SK-MEL-5 (cell line): ENCODE measurements around the gene PTEN. TPM values are rescaled to one million over a fixed set of nuclear protein-coding genes. Genes with fewer than 3 reads are reported as not detected.
A peak's percentile ranks its signal among the peaks of the same experiment; 100 is the strongest.

ENCODE experiments used
- DNase-seq: peaks from one replicate; pipeline ENCODE4 v3.0.0-alpha.2; 2016; ENCODE audit warnings: low read depth, low spot score
- in situ Hi-C: cut with HindIII; loops from 2 replicates; pipeline ENCODE4 v1.10.0; 2016; ENCODE audit warnings: low sequenced_read_pairs, high pct_unique_total_duplicates, low pct_unique_long_range_greater_than_20kb
- total RNA-seq: library from RNA; depleted of rRNA; stranded (reverse); fragments of >200 nt; shearing (Covaris generic); gene quantifications from 2 replicates; pipeline ENCODE4 v1.2.3, GENCODE V29; 2014

PTEN gene
- total RNA-seq, 1 experiment from 2014 or later = 52.4 TPM

DNA sequence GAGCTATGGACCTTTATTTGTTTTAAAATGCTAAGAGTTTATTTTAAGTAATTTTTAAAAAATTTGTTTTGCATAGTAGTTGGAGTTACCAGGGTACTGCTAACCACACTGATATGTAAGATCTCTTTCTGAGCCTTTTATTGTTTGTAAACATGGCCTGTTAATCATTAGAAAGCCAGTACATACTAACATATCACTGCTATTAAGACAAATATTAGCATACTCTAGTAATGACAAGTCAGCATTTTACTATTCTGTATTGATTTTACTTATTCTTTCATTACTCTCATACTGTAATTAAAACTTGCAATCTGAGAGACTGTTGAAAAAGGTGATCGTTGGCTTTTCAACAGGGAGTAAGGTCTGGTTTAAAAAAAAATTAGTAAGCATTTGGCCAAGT, 66.7 kb downstream of the PTEN start:
- in situ Hi-C loops = no loop called here
- DNase-seq = no peak

DNA sequence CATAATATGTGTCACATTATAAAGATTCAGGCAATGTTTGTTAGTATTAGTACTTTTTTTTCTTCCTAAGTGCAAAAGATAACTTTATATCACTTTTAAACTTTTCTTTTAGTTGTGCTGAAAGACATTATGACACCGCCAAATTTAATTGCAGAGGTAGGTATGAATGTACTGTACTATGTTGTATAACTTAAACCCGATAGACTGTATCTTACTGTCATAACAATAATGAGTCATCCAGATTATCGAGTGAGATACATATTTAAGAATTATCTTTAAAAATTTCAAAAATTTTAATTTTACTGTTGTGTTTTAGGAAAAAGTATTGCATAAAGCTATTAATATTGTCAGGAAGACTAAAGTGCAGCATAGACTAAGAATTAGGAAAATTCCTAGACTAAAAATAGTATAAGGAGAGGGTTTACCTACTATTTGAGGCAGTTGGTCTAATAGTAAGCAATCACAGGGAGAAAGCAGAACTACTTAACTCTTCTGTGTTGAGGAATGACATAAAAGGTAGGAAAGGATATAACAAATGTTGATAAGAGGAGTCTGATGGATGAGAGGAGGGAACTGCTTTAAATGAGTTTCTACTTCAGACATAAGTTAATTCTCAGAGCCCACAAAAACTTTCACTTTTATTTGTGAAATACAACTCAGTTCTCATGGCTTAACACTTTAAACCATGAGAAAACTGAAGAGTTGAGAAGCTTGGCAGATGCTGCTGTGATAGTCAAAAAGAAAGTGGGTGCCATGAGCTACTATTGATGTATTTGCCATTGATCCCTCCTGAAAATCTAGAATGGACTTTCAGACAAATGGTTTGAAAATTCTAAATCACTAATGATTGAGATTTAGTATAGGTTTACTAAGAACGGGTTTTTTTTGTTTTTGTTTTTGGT, 67.8 kb downstream of the PTEN start:
- DNase-seq = peak; percentile 20
- in situ Hi-C loops = no loop called here

DNA sequence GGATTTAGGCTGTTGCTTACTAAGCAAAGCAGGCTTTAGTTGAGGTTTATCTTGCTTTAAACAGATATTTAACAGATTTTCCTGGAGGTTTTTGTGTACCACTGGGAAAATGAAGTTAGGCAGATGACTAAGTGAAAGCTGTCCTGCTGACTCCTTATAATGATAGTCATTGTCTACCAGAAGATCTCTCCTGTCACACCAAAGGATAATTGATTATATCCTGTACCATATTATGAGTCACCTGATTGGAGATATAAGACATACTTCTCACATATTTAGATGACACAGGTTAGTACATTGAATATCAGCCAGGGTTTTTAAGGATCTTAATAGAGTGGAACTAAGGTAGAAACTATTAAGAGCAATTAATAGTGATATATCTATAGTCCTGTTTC, 68.4 kb downstream of the PTEN start:
- in situ Hi-C loops = no loop called here
- peak; percentile 79 for DNase-seq

DNA sequence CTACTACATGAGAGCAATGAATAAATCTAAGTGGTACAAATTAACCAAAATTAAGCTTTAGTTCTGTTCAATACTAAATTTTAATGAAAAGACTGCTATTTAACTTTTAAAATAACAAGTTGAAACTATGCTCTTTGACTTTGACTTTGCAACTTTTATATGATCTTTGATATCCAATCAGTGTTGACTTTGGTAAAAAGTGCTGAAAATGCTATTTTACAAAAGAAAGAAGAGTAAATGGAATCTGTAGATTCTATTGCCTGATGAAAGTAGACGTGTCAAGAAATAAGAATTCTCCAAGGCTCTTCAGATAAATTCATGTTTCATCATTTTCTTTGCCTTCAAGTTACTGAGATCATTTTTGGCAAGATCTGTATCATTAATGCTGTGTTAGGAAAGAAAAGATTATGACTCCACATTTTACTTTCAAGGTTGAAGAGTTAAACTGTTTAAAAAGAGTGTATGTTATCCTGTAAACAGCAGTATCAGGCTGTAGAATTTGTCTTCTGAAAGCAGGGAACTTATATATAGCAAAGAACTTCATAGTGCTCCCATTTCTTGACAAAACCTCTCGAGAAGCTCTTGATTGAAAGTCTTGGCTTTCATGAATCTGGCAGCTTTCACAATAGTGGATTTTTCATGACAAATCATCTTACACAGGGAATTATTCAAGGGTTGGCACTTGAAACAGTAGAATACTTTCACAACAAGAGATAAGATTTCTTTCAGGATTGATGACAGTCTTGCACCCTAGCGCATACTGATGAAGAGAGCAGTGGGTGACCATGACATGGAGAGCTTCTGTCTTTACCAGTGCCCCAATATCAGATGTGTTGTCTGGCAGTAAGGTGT, 72.1 kb downstream of the PTEN start:
- DNase-seq = no peak
- in situ Hi-C loops = no loop called here

DNA sequence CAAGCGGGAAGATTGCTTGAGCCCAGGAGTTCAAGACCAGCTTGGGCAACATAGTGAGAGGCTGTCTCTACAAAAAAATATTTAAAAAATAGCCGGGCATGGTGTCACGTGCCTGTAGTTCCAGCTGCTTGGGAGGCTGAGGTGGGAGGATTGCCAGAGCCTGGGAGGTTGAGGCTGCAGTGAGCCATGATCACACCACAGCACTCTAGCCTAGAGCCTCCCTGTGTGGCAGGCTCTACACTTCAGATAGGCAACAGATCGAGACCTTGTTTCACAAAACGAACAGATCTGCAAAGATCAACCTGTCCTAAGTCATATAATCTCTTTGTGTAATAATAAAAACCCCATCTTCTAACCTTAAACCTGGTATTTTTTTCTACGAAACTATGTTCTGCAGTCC, 76.8 kb downstream of the PTEN start:
- DNase-seq = no peak
- in situ Hi-C loops = no loop called here

DNA sequence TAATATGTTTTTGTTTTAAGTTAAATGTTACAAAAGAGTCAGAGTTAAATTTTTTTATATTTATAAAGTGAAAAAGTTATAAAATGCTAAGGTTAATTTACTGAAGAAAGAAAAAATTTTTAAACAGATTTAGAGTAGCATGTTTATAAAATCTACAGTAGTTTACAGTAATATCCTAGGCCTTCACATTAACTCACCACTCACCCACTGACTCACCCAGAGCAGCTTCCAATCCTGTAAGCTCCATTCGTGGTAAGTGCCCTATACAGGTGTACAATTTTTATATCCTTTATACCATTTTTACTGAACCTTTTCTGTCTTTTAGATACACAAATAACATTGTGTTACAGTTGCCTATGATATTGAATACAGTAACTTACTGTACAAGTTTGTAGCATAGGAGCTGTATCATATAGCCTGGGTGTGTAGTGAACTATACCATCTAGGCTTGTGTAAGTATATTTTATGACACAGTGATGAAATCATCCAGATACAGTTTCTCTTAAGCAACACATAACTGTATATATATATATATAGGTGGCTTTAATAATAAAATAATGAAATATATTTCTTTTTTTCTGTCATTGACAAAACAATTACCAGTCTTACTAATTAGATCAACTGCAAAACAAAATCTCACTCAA, 79.6 kb downstream of the PTEN start:
- no peak for DNase-seq
- in situ Hi-C loops = no loop called here

DNA sequence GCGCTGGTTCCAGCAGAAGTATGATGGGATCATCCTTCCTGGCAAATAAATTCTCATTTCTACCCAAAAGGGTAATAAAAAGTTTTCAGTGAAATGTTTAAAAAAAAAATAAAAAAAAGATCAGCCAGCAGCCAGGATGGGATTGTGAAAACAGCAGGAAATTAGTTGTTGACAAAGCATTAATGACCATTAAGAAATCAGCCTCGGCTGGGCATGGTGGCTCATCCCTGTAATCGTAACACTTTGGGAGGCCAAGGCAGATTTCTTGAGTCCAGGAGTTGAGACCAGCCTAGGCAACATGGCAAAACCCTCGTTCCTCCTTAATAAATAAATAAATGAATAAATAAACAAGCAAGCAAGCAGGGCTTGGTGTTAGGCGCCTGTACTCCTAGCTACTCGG, 82.6 kb downstream of the PTEN start:
- in situ Hi-C loops = no loop called here
- DNase-seq = no peak

DNA sequence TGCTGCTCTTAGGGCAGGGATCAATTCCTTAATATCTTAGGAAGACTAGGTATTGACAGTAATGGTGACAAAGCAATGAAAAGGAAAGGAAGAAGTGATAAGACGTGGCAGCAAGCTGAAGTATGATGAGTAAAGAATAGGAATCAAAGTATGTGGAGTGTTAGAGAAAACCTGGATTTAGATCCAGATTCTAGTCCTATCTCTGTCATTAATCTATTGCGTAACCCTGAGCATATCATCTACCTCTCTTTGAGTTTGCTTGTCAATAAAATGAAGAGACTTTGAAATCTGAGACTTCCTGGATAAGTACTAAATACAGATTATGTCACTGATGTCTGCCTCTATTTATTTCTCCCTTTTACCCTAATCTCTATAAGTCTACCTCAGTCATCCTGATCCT, 89.2 kb downstream of the PTEN start:
- in situ Hi-C loops = no loop called here

DNA sequence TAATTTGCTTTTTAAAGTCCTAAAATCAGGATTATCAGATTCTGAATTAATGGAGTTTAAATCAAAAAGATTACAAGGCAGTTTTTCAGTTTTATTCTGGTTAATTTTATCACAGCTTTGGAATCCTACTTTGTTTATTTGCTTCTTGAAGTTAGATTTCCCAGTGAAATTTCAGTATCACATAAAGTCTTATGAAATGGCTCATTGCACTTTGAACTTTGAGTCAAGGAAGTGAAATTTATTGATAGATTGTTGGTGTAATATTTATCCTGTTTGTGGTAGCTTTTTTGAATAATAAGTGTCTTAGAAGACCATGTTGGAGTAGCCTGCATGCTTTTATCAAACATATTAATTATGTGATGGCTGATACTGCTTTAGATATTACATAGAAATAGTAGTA, 92.6 kb downstream of the PTEN start:
- in situ Hi-C loops = no loop called here
- DNase-seq = no peak

More for the DNA sequence above, 89.2 kb downstream of the PTEN start:
- DNase-seq = no peak

DNA sequence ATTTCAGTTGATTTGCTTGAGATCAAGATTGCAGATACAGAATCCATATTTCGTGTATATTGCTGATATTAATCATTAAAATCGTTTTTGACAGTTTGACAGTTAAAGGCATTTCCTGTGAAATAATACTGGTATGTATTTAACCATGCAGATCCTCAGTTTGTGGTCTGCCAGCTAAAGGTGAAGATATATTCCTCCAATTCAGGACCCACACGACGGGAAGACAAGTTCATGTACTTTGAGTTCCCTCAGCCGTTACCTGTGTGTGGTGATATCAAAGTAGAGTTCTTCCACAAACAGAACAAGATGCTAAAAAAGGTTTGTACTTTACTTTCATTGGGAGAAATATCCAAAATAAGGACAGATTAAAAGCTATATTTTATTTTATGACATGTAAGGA, 94.3 kb downstream of the PTEN start:
- in situ Hi-C loops = no loop called here
- no peak for DNase-seq

DNA sequence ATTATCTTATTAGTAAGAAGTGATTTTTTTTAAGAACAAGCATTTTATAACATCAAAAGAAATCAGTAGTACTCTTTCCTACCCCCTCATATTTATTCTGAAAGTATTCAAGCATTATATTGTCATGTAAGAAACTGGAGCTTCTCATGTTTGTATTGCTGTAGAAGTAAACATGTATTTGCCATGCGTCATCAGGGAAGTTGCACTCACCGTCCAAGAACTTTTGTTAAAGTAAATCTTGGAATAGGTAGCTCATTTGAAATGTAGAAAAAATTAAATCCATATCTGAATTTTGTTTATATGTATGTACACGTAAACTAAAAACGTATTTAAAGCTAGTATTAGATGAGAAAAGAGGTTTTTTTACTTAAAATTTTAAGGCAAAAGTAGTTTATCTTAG, 96.8 kb downstream of the PTEN start:
- in situ Hi-C loops = no loop called here
- no peak for DNase-seq

DNA sequence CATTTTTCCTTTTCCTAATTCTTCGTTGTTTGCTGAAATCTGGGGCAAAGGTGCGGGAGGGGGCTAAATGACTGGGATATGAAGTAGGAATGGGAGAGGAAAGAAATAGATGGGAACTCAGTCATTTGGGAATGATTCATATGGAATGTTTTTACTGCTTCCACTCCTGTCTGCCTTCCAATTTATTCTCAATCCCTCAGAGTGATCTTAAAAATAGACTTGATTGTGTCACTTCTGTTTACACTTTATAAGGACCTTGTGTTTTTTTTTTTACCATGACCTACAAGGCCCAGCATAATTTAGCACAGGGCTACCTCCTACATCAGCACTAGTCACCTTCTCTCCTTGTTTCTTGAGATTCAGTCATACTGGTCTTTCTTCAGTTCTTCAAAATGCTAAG, 97.9 kb downstream of the PTEN start:
- no peak for DNase-seq
- in situ Hi-C loops = no loop called here

DNA sequence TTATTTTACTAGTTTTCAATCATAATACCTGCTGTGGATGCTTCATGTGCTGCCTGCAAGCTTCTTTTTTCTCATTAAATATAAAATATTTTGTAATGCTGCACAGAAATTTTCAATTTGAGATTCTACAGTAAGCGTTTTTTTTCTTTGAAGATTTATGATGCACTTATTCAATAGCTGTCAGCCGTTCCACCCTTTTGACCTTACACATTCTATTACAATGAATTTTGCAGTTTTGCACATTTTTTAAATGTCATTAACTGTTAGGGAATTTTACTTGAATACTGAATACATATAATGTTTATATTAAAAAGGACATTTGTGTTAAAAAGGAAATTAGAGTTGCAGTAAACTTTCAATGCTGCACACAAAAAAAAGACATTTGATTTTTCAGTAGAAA, 103.0 kb downstream of the PTEN start:
- no peak for DNase-seq
- in situ Hi-C loops = no loop called here

DNA sequence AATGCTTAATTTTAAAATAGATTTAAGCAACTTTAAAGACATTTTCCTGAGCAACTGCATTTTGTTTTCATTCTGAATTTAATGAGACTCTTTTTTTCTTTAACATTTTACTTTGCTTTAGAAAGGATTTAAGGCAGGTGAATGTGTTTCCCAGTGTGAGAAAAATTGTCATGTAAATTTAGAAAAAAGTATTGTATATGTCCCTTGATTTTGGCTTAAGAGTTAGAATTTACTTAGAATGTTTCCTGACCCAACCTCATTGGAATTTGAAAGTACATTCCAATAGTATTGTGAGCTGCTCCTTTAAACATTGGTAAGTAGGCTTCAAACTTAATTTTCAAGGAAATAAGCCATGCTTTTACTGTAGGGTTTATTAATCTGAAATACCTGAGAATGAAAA, 110.2 kb downstream of the PTEN start:
- in situ Hi-C loops = no loop called here
- no peak for DNase-seq

DNA sequence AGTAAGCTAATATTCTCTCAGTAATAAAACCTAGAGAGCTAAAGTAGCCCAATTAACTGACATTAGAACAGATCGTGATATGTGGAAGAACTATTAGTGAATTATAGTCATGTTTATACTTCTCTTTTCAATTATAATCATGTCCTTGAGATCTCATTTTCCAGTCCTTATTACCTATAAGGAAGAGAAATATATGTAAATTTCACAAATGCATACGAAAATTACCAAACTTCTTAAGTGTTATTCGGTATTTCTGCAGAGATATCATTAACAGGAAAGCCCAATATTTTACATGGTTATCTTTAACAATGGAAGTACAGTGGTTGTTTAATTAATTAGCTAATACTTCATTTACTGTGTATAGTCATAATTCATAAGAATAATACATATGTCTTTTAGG, 110.7 kb downstream of the PTEN start:
- no peak for DNase-seq
- in situ Hi-C loops = no loop called here

DNA sequence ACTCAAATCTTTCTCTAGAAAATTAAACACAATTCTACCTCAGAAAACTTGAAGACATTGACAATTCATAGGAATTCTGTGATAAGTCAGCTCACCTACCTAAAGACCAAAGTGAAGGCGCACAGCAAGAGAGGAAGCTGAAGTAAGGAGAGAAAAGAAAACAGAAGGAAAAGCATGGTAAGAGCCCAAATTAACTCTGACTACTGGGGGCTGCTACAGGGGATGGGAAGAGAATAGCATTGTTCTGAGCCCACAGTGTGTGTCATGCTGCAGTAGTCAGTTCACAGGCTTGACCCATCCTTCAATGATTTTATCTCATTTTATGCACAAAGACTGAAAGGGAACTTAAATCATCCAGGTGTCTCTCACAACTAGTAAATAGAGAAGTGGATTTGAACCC, 111.3 kb downstream of the PTEN start:
- in situ Hi-C loops = no loop called here
- no peak for DNase-seq

DNA sequence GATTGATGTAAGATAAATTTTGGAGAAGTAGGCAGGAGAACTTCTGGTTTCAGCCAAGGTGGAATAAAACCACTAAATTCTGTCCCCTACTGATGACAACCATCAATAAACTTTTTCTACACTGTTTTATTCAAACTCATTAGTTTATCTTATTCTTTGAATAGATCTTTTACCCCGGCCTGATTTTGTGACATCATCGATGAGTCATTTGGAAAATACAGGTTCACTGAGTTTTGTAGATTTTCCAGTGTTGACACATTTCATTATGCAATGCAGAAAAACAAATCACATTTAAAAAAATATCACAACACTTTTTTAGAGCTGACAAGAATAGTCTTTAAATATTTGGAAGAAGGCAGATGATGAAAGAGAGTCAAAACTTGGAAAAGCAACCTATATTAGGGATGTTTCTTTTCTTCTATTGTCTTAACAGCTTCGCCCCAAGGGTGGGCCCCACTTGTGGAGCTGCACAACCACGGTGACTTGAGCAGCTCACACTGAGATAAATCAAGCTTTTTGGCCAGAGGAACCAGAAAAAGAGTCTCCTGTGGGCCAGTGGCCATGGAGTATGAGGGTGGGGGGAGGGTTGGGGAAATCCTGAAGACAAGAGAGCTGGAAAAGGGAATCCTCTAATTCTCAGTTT, 112.8 kb downstream of the PTEN start:
- in situ Hi-C loops = no loop called here
- DNase-seq = no peak

DNA sequence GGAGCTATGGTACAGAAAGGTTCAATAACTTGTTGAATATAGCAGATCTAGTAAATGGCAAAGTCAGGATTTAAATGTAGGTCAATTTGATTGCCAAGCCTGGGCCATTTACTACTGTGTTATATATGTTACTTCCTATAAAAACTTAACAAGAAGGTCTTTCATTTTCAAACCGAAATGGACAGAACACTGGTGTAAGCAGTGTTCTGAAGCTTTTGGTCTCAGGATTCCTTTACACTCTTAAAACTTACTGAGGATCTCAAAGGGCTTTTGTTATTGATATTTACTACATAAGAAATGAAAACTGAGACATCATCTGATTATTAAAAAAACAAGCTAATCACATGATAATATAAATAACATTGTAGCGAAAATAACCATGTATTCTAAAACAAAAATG, 114.7 kb downstream of the PTEN start:
- peak; percentile 77 for DNase-seq
- in situ Hi-C loops = no loop called here
